Measurements from ENCODE around the gene EPG5.

EPG5 gene

GRCh38 chr18:45876161-45876560, 91.0 kb downstream of the EPG5 start:
- H3K9me3 ChIP-seq (ENCODE audit: low read length): no peaks in the 10 kb centered on the region; the same call in 1 of the 2 replicates
- no peak overlapping the region for H3K4me2 ChIP-seq (ENCODE audit: low read length)
- no peaks in the 10 kb centered on the region for H3K79me2 ChIP-seq (ENCODE audit: insufficient read depth, low read length)
- no peaks in the 10 kb centered on the region for H3F3A ChIP-seq (ENCODE audit: insufficient read depth, low read length)
- no peak overlapping the region for H3K4me3 ChIP-seq (ENCODE audit: low read depth, low read length, poor library complexity, severe bottlenecking)
- H4K20me1 ChIP-seq (ENCODE audit: insufficient read depth, low read length): no peaks in the 10 kb centered on the region
- TF ChIP-seq EZH2 (IDR thresholded peaks at IDR 0.05; ENCODE audit: borderline replicate concordance, low read length): no peak
- TF ChIP-seq, protein P1, sequence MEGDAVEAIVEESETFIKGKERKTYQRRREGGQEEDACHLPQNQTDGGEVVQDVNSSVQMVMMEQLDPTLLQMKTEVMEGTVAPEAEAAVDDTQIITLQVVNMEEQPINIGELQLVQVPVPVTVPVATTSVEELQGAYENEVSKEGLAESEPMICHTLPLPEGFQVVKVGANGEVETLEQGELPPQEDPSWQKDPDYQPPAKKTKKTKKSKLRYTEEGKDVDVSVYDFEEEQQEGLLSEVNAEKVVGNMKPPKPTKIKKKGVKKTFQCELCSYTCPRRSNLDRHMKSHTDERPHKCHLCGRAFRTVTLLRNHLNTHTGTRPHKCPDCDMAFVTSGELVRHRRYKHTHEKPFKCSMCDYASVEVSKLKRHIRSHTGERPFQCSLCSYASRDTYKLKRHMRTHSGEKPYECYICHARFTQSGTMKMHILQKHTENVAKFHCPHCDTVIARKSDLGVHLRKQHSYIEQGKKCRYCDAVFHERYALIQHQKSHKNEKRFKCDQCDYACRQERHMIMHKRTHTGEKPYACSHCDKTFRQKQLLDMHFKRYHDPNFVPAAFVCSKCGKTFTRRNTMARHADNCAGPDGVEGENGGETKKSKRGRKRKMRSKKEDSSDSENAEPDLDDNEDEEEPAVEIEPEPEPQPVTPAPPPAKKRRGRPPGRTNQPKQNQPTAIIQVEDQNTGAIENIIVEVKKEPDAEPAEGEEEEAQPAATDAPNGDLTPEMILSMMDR (IDR thresholded peaks at IDR 0.05; ENCODE audit: low read length): no peak
- no peak overlapping the region for H3K27ac ChIP-seq (ENCODE audit: low read depth, low read length, poor library complexity, severe bottlenecking)
- H3K4me1 ChIP-seq (ENCODE audit: insufficient read depth, low read length, severe bottlenecking): peaks cover 10% of the 10 kb centered on the region
- H3K9ac ChIP-seq (ENCODE audit: low read length): no peak overlapping the region
- H2AFZ ChIP-seq (ENCODE audit: low read length): no peak overlapping the region
- H3K36me3 ChIP-seq (ENCODE audit: insufficient read depth, low read length): peaks cover 52% of the 10 kb centered on the region
- no peaks in the 10 kb centered on the region for H3K27me3 ChIP-seq (ENCODE audit: insufficient read depth, low read length)
- no peaks in the 10 kb centered on the region for H3K9me2 ChIP-seq (ENCODE audit: low read depth, low read length)

- H3K27me3 ChIP-seq (ENCODE audit: insufficient read depth, low read length): no peaks in the 10 kb centered on the region
- no peaks in the 10 kb centered on the region for H3K9me2 ChIP-seq (ENCODE audit: low read depth, low read length)
- peak overlapping the region; percentile 69 for H3K27ac ChIP-seq (ENCODE audit: low read depth, low read length, poor library complexity, severe bottlenecking)
- no peak for TF ChIP-seq EZH2 (IDR thresholded peaks at IDR 0.05; ENCODE audit: borderline replicate concordance, low read length)
- no peaks in the 10 kb centered on the region; the same call in 1 of the 2 replicates for H3K9me3 ChIP-seq (ENCODE audit: low read length)
- H3K79me2 ChIP-seq (ENCODE audit: insufficient read depth, low read length): no peaks in the 10 kb centered on the region
- H4K20me1 ChIP-seq (ENCODE audit: insufficient read depth, low read length): no peaks in the 10 kb centered on the region
- H3K9ac ChIP-seq (ENCODE audit: low read length): no peak overlapping the region
- H3F3A ChIP-seq (ENCODE audit: insufficient read depth, low read length): no peaks in the 10 kb centered on the region
- peaks cover 64% of the 10 kb centered on the region for H3K36me3 ChIP-seq (ENCODE audit: insufficient read depth, low read length)
- no peak overlapping the region for H3K4me2 ChIP-seq (ENCODE audit: low read length)
- no peak overlapping the region for H3K4me3 ChIP-seq (ENCODE audit: low read depth, low read length, poor library complexity, severe bottlenecking)
- peaks cover 10% of the 10 kb centered on the region for H3K4me1 ChIP-seq (ENCODE audit: insufficient read depth, low read length, severe bottlenecking)
- no peak overlapping the region for H2AFZ ChIP-seq (ENCODE audit: low read length)
Observed at GRCh38 chr18:45874491-45875184, 92.5 kb downstream of the EPG5 start.

GRCh38 chr18:45871431-45872084, 95.6 kb downstream of the EPG5 start:
- H3K36me3 ChIP-seq (ENCODE audit: insufficient read depth, low read length): peaks cover 66% of the 10 kb centered on the region

GRCh38 chr18:45870419-45870818, 96.7 kb downstream of the EPG5 start:
- Histone ChIP-seq H3K27me3 (ENCODE audit: insufficient read depth, low read length) (no peaks in the 10 kb centered on the region), H3K4me2 (ENCODE audit: low read length) (no peak overlapping the region), H3K27ac (ENCODE audit: low read depth, low read length, poor library complexity, severe bottlenecking) (no peak overlapping the region), H3K9me2 (ENCODE audit: low read depth, low read length) (no peaks in the 10 kb centered on the region), H4K20me1 (ENCODE audit: insufficient read depth, low read length) (no peaks in the 10 kb centered on the region), H3K4me3 (ENCODE audit: low read depth, low read length, poor library complexity, severe bottlenecking) (no peak overlapping the region), H3K36me3 (ENCODE audit: insufficient read depth, low read length) (peaks cover 62% of the 10 kb centered on the region), H3K9ac (ENCODE audit: low read length) (no peak overlapping the region), H3K79me2 (ENCODE audit: insufficient read depth, low read length) (no peaks in the 10 kb centered on the region), H2AFZ (ENCODE audit: low read length) (no peak overlapping the region), H3K9me3 (ENCODE audit: low read length) (no peaks in the 10 kb centered on the region; the same call in 1 of the 2 replicates), H3K4me1 (ENCODE audit: insufficient read depth, low read length, severe bottlenecking) (peaks cover 10% of the 10 kb centered on the region), H3F3A (ENCODE audit: insufficient read depth, low read length) (no peaks in the 10 kb centered on the region)
- TF ChIP-seq, protein P1 (IDR thresholded peaks at IDR 0.05; ENCODE audit: low read length): no peak
- TF ChIP-seq EZH2 (IDR thresholded peaks at IDR 0.05; ENCODE audit: borderline replicate concordance, low read length): no peak

More at GRCh38 chr18:45871431-45872084, 95.6 kb downstream of the EPG5 start:
- Histone ChIP-seq H3K27me3 (ENCODE audit: insufficient read depth, low read length) (no peaks in the 10 kb centered on the region), H3K27ac (ENCODE audit: low read depth, low read length, poor library complexity, severe bottlenecking) (no peak overlapping the region), H3K9me2 (ENCODE audit: low read depth, low read length) (no peaks in the 10 kb centered on the region), H3K4me2 (ENCODE audit: low read length) (no peak overlapping the region), H3F3A (ENCODE audit: insufficient read depth, low read length) (no peaks in the 10 kb centered on the region), H2AFZ (ENCODE audit: low read length) (no peak overlapping the region), H3K4me3 (ENCODE audit: low read depth, low read length, poor library complexity, severe bottlenecking) (no peak overlapping the region), H3K79me2 (ENCODE audit: insufficient read depth, low read length) (no peaks in the 10 kb centered on the region), H3K4me1 (ENCODE audit: insufficient read depth, low read length, severe bottlenecking) (peaks cover 10% of the 10 kb centered on the region), H3K9ac (ENCODE audit: low read length) (no peak overlapping the region), H3K9me3 (ENCODE audit: low read length) (no peaks in the 10 kb centered on the region; the same call in 1 of the 2 replicates), H4K20me1 (ENCODE audit: insufficient read depth, low read length) (no peaks in the 10 kb centered on the region)
- TF ChIP-seq EZH2 (IDR thresholded peaks at IDR 0.05; ENCODE audit: borderline replicate concordance, low read length): no peak

Measured in OCI-LY1 (cell line).